VCaP (cell line): ENCODE measurements around the gene DRGX.

ENCODE experiments used
- H3K27ac ChIP-seq: fragments of 450-650 bp; 2 replicates; pipeline ENCODE4 v1.5.1; 2017
- CTCF ChIP-seq: fragments of 450-650 bp; conservative IDR thresholded peaks from 2 replicates; pipeline ENCODE4 v1.5.1; 2017; ENCODE audit warnings: mild to moderate bottlenecking, moderate library complexity

DRGX gene

GRCh38 chr10:49395741-49396665 lies at the start of gene DRGX:
DRGX (minus strand) TSS chr10:49396089; CDS start chr10:49395440, 649 bp downstream.
- no peak within 1 kb of the TSS for H3K27ac ChIP-seq
- TF ChIP-seq CTCF = no peak

GRCh38 chr10:49444349-49444748 lies 48.5 kb upstream of the DRGX start:
- no peak for TF ChIP-seq CTCF

GRCh38 chr10:49442863-49443262 lies 47.0 kb upstream of the DRGX start:
- TF ChIP-seq CTCF = no peak

More at GRCh38 chr10:49444349-49444748, 48.5 kb upstream of the DRGX start:
- no peak overlapping the region for H3K27ac ChIP-seq

GRCh38 chr10:49441488-49442476 lies 45.9 kb upstream of the DRGX start:
- no peak for TF ChIP-seq CTCF
- H3K27ac ChIP-seq = no peak overlapping the region

More at GRCh38 chr10:49442863-49443262, 47.0 kb upstream of the DRGX start:
- H3K27ac ChIP-seq = no peak overlapping the region

- TF ChIP-seq CTCF = no peak
- peak overlapping the region; percentile 66 for H3K27ac ChIP-seq
Measured at GRCh38 chr10:49435225-49435624, 39.3 kb upstream of the DRGX start.

GRCh38 chr10:49433069-49433468 lies 37.2 kb upstream of the DRGX start:
- TF ChIP-seq CTCF = no peak
- no peak overlapping the region for H3K27ac ChIP-seq

GRCh38 chr10:49431426-49431825 lies 35.5 kb upstream of the DRGX start:
- no peak for TF ChIP-seq CTCF
- no peak overlapping the region for H3K27ac ChIP-seq
